Tibial artery (tissue), 4 donors: ENCODE results near the gene CYP2A7.
"Not testable (repeated sequence)": the region's sequence is repeated elsewhere in the genome, so short reads cannot be mapped to it uniquely, and the experiment has no call there.

Experiments
- DNase-seq, 2 donors: peaks; one replicate each; pipeline ENCODE4 v3.0.0-alpha.2; 2019
- H3K27ac ChIP-seq, 2 donors: fragments of 200-600 bp; sonication (generic) in 1 of 2; 1 replicate in 1 of 2; 2 replicates in 1 of 2; pipeline ENCODE4 v1.5.1; 2018 to 2019; ENCODE audit warnings: mild to moderate bottlenecking in 1 of 2
- H3K27me3 ChIP-seq, 2 donors: fragments of 200-600 bp; sonication (generic) in 1 of 2; one replicate each; pipeline versions ENCODE4 v1.5.1 to v1.6.0; 2016 to 2019
- H3K36me3 ChIP-seq, 3 donors: fragments of 200-600 bp; sonication (generic) in 2 of 3; one replicate each; pipeline ENCODE4 v1.5.1; 2016 to 2019; ENCODE audit warnings: mild to moderate bottlenecking in 2 of 3
- H3K4me1 ChIP-seq, 4 donors: fragments of 200-600 bp; sonication (generic) in 2 of 4; 1 replicate in 3 of 4; 2 replicates in 1 of 4; pipeline ENCODE4 v1.5.1; 2016 to 2019
- H3K4me3 ChIP-seq, 2 donors: fragments of 200-600 bp; sonication (generic) in 1 of 2; 1 replicate in 1 of 2; 2 replicates in 1 of 2; pipeline ENCODE4 v1.5.1; 2018 to 2019; ENCODE audit warnings: mild to moderate bottlenecking in 2 of 2
- H3K9me3 ChIP-seq, 3 donors: fragments of 200-600 bp; sonication (generic) in 1 of 3; one replicate each; pipeline ENCODE4 v1.5.1; 2016 to 2019
- CTCF ChIP-seq, 2 experiments: fragments of 200-600 bp in 1 of 2; fragments of 450-650 bp in 1 of 2; IDR thresholded peaks; one replicate each; pipeline ENCODE4 v1.5.1; 2017 to 2019; ENCODE audit warnings: antibody characterized with exemption in 2 of 2, mild to moderate bottlenecking in 1 of 2, moderate library complexity in 1 of 2
- intact Hi-C: fragments of 100-400 bp; cut with DNase I; formaldehyde crosslinking; loops from one replicate; pipeline ENCODE4 v1.15.0; 2023; ENCODE audit warnings: low total_unique reads

Gene CYP2A7

GRCh38 chr19:40921005-40921897 is 39.2 kb upstream of the CYP2A7 start:
- DNase-seq = no peak
- Histone ChIP-seq H3K4me1 (no peaks in the 10 kb centered on the region), H3K9me3 (peaks cover 0 to 8% (median 0%) of the 10 kb centered on the region in 3 donors), H3K36me3 (no peaks in the 10 kb centered on the region), H3K27me3 (peaks cover 0 to 6% of the 10 kb centered on the region in 2 donors), H3K4me3 (no peak overlapping the region), H3K27ac (no peak overlapping the region)
- intact Hi-C loops = no loop called here
- TF ChIP-seq CTCF (IDR thresholded peaks at IDR 0.05) = no peak

- no peak for DNase-seq
- H3K27me3 ChIP-seq = peaks cover 0 to 6% of the 10 kb centered on the region in 2 donors
- no peaks in the 10 kb centered on the region for H3K36me3 ChIP-seq
- no peak overlapping the region for H3K4me3 ChIP-seq
- TF ChIP-seq CTCF (IDR thresholded peaks at IDR 0.05) = no peak
- peaks cover 0 to 8% (median 0%) of the 10 kb centered on the region in 3 donors for H3K9me3 ChIP-seq
- H3K4me1 ChIP-seq = no peaks in the 10 kb centered on the region
- intact Hi-C loops = no loop called here
- no peak overlapping the region for H3K27ac ChIP-seq
Measured at GRCh38 chr19:40920300-40921004, 38.4 kb upstream of the CYP2A7 start.

- H3K36me3 ChIP-seq, H3K27me3 ChIP-seq, intact Hi-C loops, H3K27ac ChIP-seq, DNase-seq, H3K4me3 ChIP-seq, H3K9me3 ChIP-seq, H3K4me1 ChIP-seq: not testable (repeated sequence)
Measured at GRCh38 chr19:40919530-40920299, 37.7 kb upstream of the CYP2A7 start.

DNA sequence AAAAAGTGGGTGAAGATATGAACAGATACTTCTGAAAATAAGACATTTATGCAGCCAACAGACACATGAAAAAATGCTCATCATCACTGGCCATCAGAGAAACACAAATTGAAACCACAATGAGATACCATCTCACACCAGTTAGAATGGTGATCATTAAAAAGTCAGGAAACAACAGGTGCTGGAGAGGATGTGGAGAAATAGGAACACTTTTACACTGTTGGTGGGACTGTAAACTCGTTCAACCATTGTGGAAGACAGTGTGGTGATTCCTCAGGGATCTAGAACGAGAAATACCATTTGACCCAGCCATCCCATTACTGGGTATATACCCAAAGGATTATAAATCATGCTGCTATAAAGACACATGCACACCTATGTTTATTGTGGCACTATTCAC is 36.3 kb upstream of the CYP2A7 start:
- intact Hi-C loops, DNase-seq, H3K4me3 ChIP-seq, H3K27ac ChIP-seq, H3K27me3 ChIP-seq, H3K36me3 ChIP-seq, H3K4me1 ChIP-seq: not testable (repeated sequence)
- peaks cover 0 to 12% (median 7%) of the 10 kb centered on the region in 3 donors for H3K9me3 ChIP-seq

GRCh38 chr19:40908976-40909375 is 26.9 kb upstream of the CYP2A7 start:
- no peak for DNase-seq
- H3K4me1 ChIP-seq = peaks cover 0 to 8% (median 0%) of the 10 kb centered on the region in 4 donors
- intact Hi-C loops = no loop called here

More at GRCh38 chr19:40908976-40909375, 26.9 kb upstream of the CYP2A7 start:
- peaks cover 0 to 11% of the 10 kb centered on the region in 2 donors for H3K27me3 ChIP-seq
- no peak overlapping the region for H3K4me3 ChIP-seq
- H3K36me3 ChIP-seq = no peaks in the 10 kb centered on the region
- H3K9me3 ChIP-seq = peaks cover 0 to 19% (median 11%) of the 10 kb centered on the region in 3 donors
- TF ChIP-seq CTCF (IDR thresholded peaks at IDR 0.05) = no peak
- H3K27ac ChIP-seq = no peak overlapping the region
